Inflammatory macrophage treated with lipopolysaccharide for 1 hour (primary cell): ENCODE data around the gene CENPX.
"Not testable (repeated sequence)": the region's sequence is repeated elsewhere in the genome, so short reads cannot be mapped to it uniquely, and the experiment has no call there.

Experiments used
- DNase-seq, 2 donors: peaks; one replicate each; pipeline ENCODE4 v3.0.0-alpha.2; 2020 to 2022

The CENPX gene

GRCh38 chr17:81995463-81996231 is 27.0 kb downstream of the CENPX start:
- DNase-seq, result no peak

- no peak for DNase-seq
These were observed 27.9 kb downstream of the CENPX start for GRCh38 chr17:81994593-81995462.

GRCh38 chr17:81993729-81994592 is 28.7 kb downstream of the CENPX start:
- DNase-seq, result no peak

GRCh38 chr17:81992306-81993102 is 30.2 kb downstream of the CENPX start:
- DNase-seq, result no peak

GRCh38 chr17:81991684-81992305 is 30.9 kb downstream of the CENPX start:
- no peak for DNase-seq

- no peak for DNase-seq
These were observed 31.6 kb downstream of the CENPX start for GRCh38 chr17:81990836-81991683.

- no peak for DNase-seq
These were observed 35.4 kb downstream of the CENPX start for GRCh38 chr17:81987161-81987770.

- no peak for DNase-seq
These were observed 36.1 kb downstream of the CENPX start for GRCh38 chr17:81986606-81987005.

GRCh38 chr17:81984773-81985410 is 37.8 kb downstream of the CENPX start:
- DNase-seq, result no peak

- peak in 1 of 2 donors; percentile 10 for DNase-seq
These were observed 38.9 kb downstream of the CENPX start for GRCh38 chr17:81983639-81984373.

- no peak for DNase-seq
These were observed 39.6 kb downstream of the CENPX start for GRCh38 chr17:81983011-81983638.

GRCh38 chr17:81981511-81981910 is 41.2 kb downstream of the CENPX start:
- not testable (repeated sequence) for DNase-seq

GRCh38 chr17:81980707-81981343 is 41.9 kb downstream of the CENPX start:
- DNase-seq, result peak in 1 of 2 donors; percentile 29

GRCh38 chr17:81980122-81980521 is 42.6 kb downstream of the CENPX start:
- DNase-seq, result no peak

GRCh38 chr17:81978524-81979298 is 44.0 kb downstream of the CENPX start:
- no peak for DNase-seq

GRCh38 chr17:81977211-81977808 is 45.4 kb downstream of the CENPX start, which contains the start of gene ASPSCR1:
ASPSCR1 (plus strand) TSS chr17:81977629; CDS start chr17:81977647, 18 bp downstream.
- DNase-seq, result peak; percentile 85 to 95
